Measurements from ENCODE around the gene CAD.

DNA sequence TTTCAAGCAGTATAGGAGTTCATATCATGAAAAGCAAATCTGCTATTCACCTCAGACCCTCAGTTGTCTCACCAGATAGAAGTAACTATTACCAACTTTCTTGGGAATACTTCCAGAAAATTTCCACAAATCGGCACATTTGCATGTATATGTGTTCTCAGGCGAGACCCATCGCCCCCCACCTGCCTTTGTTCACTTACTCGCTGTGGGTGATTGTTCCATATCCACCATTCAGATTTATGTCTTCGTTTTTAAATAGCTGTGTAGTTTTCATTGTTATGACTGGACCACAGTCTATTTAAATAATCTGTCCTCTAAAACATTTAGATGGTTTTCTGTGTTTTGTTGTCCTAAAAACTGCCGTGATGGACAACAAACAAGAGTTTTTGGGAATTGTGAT is 68.3 kb downstream of the CAD start:
- no peak for TF ChIP-seq EZH2 (IDR thresholded peaks at IDR 0.05; ENCODE audit: insufficient read depth, low read length)
- TF ChIP-seq, protein P1, sequence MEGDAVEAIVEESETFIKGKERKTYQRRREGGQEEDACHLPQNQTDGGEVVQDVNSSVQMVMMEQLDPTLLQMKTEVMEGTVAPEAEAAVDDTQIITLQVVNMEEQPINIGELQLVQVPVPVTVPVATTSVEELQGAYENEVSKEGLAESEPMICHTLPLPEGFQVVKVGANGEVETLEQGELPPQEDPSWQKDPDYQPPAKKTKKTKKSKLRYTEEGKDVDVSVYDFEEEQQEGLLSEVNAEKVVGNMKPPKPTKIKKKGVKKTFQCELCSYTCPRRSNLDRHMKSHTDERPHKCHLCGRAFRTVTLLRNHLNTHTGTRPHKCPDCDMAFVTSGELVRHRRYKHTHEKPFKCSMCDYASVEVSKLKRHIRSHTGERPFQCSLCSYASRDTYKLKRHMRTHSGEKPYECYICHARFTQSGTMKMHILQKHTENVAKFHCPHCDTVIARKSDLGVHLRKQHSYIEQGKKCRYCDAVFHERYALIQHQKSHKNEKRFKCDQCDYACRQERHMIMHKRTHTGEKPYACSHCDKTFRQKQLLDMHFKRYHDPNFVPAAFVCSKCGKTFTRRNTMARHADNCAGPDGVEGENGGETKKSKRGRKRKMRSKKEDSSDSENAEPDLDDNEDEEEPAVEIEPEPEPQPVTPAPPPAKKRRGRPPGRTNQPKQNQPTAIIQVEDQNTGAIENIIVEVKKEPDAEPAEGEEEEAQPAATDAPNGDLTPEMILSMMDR (IDR thresholded peaks at IDR 0.05; ENCODE audit: insufficient read depth, low read depth, low read length) = no peak

Measured in astrocyte (in vitro differentiated cells and primary cell).